H1 (cell line): ENCODE data around the gene FGF1. TPM values are rescaled to one million over a fixed set of nuclear protein-coding genes. Genes with fewer than 3 reads are reported as not detected.

Source experiments
- CTCF ChIA-PET: fragments of 300-600 bp; sonication (Branson Sonifier 250); formaldehyde crosslinking; loops from one replicate; lab custom pipeline; 2021; ENCODE audit not compliant: partially characterized antibody; lab: Charles Lee
- POLR2A ChIA-PET: fragments of 300-600 bp; sonication (Branson Sonifier 250); formaldehyde crosslinking; loops from one replicate; lab custom pipeline; 2021; ENCODE audit warnings: inconsistent platforms; ENCODE audit not compliant: partially characterized antibody; lab: Charles Lee
- DNase-seq, 2 experiments: peaks; one replicate each; pipeline versions ENCODE4 v3.0.0 to v3.0.0-alpha.2; 2010 to 2022; ENCODE audit warnings: low spot score in 2 of 2, low read depth in 1 of 2, mixed read lengths in 1 of 2
- FAIRE-seq: peaks from 2 replicates; lab custom pipeline; 2011; peaks lifted over from hg19 to GRCh38; lab: Jason Lieb, UNC
- H2AFZ ChIP-seq: 2 replicates; pipeline ENCODE4 v1.8.1; 2012; ENCODE audit warnings: low read length, inconsistent platforms
- H2AK5ac ChIP-seq: 2 replicates; pipeline ENCODE4 v1.6.1; 2013; ENCODE audit warnings: low read depth, low read length
- H2BK120ac ChIP-seq: replicated peaks from 2 replicates; pipeline ENCODE3; 2013; ENCODE audit warnings: low read depth, low read length, inconsistent platforms
- H2BK12ac ChIP-seq: 2 replicates; pipeline ENCODE4 v1.6.1; 2013; ENCODE audit warnings: low read depth, low read length
- H2BK15ac ChIP-seq: 2 replicates; pipeline ENCODE4 v1.6.1; 2013; ENCODE audit warnings: low read length
- H2BK20ac ChIP-seq: 2 replicates; pipeline ENCODE4 v1.6.1; 2013; ENCODE audit warnings: low read length
- H2BK5ac ChIP-seq: 2 replicates; pipeline ENCODE4 v1.6.1; 2013; ENCODE audit warnings: low read depth, low read length
- H3K14ac ChIP-seq: 2 replicates; pipeline ENCODE4 v1.6.1; 2013; ENCODE audit warnings: inconsistent platforms; ENCODE audit not compliant: insufficient read length
- H3K18ac ChIP-seq: 2 replicates; pipeline ENCODE4 v1.6.1; 2013; ENCODE audit warnings: low read length; ENCODE audit errors: extremely low read depth
- H3K23ac ChIP-seq: 2 replicates; pipeline ENCODE4 v1.6.1; 2013; ENCODE audit warnings: inconsistent platforms; ENCODE audit not compliant: insufficient read length
- H3K23me2 ChIP-seq: 2 replicates; pipeline ENCODE4 v1.6.1; 2013; ENCODE audit warnings: low read depth, low read length
- H3K27ac ChIP-seq: 2 replicates; pipeline ENCODE4 v1.6.1; 2011; ENCODE audit warnings: low read depth, low read length, inconsistent platforms
- H3K27me3 ChIP-seq, 4 experiments: replicated peaks in 1 of 4; 1 replicate in 1 of 4; 2 replicates in 3 of 4; pipeline versions ENCODE4 v1.6.1 to v1.8.1; 2011 to 2013; ENCODE audit warnings: low read length in 3 of 4, mild to moderate bottlenecking in 3 of 4, inconsistent platforms in 2 of 4, mixed read lengths in 2 of 4, moderate library complexity in 1 of 4; ENCODE audit not compliant: control insufficient read depth in 3 of 4, insufficient read depth in 3 of 4; ENCODE audit errors: extremely low read depth in 1 of 4
- H3K36me3 ChIP-seq, 4 experiments: 2 replicates each; pipeline versions ENCODE4 v1.6.1 to v1.8.1; 2011 to 2013; ENCODE audit warnings: mild to moderate bottlenecking in 4 of 4, low read length in 3 of 4, moderate library complexity in 2 of 4, control low read depth in 1 of 4, inconsistent platforms in 1 of 4; ENCODE audit not compliant: insufficient read depth in 4 of 4, control insufficient read depth in 2 of 4
- H3K4ac ChIP-seq: replicated peaks from 2 replicates; pipeline ENCODE3; 2013; ENCODE audit warnings: low read length, low read depth, mixed read lengths, inconsistent platforms; ENCODE audit not compliant: insufficient read length
- H3K4me1 ChIP-seq, 4 experiments: replicated peaks in 1 of 4; 1 replicate in 1 of 4; 2 replicates in 3 of 4; pipeline versions ENCODE4 v1.6.1 to v1.8.1; 2011 to 2013; ENCODE audit warnings: low read length in 3 of 4, inconsistent platforms in 2 of 4, mixed read lengths in 1 of 4; ENCODE audit not compliant: insufficient read depth in 4 of 4, control insufficient read depth in 3 of 4
- H3K4me2 ChIP-seq, 2 experiments: 2 replicates each; pipeline versions ENCODE4 v1.6.1 to v1.8.1; 2011 to 2013; ENCODE audit warnings: low read depth in 2 of 2, low read length in 2 of 2, control low read depth in 1 of 2, inconsistent platforms in 1 of 2, mild to moderate bottlenecking in 1 of 2; ENCODE audit not compliant: insufficient read depth in 1 of 2
- H3K4me3 ChIP-seq, 4 experiments: fragments of 200-600, 300-600 bp in 1 of 4; sonication (generic), shearing (Covaris generic), sonication (Bioruptor Twin) in 1 of 4; 2 replicates each; pipeline versions ENCODE4 v1.5.1 to v1.8.1; 2011 to 2016; ENCODE audit warnings: low read length in 4 of 4, low read depth in 3 of 4, control low read depth in 2 of 4, inconsistent platforms in 2 of 4, mild to moderate bottlenecking in 2 of 4, mixed read lengths in 1 of 4, moderate library complexity in 1 of 4; ENCODE audit not compliant: insufficient read depth in 2 of 4; ENCODE audit errors: extremely low read depth in 1 of 4
- H3K56ac ChIP-seq: replicated peaks from 2 replicates; pipeline ENCODE3; 2013; ENCODE audit warnings: low read depth, mild to moderate bottlenecking, mixed read lengths, low read length, inconsistent platforms; ENCODE audit not compliant: insufficient read length
- H3K79me1 ChIP-seq: 2 replicates; pipeline ENCODE4 v1.6.1; 2013; ENCODE audit warnings: low read depth, low read length, control low read depth
- H3K79me2 ChIP-seq, 2 experiments: 2 replicates each; pipeline versions ENCODE4 v1.6.1 to v1.8.1; 2012 to 2013; ENCODE audit warnings: low read length in 2 of 2, mild to moderate bottlenecking in 2 of 2, inconsistent platforms in 1 of 2; ENCODE audit not compliant: insufficient read depth in 2 of 2, control insufficient read depth in 1 of 2
- H3K9ac ChIP-seq, 4 experiments: replicated peaks in 1 of 4; 1 replicate in 1 of 4; 2 replicates in 3 of 4; pipeline versions ENCODE4 v1.6.1 to v1.8.1; 2011 to 2013; ENCODE audit warnings: low read depth in 3 of 4, low read length in 3 of 4, control low read depth in 2 of 4, mild to moderate bottlenecking in 2 of 4, moderate library complexity in 2 of 4, inconsistent platforms in 1 of 4; ENCODE audit errors: extremely low read depth in 1 of 4
- H3K9me3 ChIP-seq, 2 experiments: 2 replicates each; pipeline versions ENCODE4 v1.6.1 to v1.8.1; 2012 to 2013; ENCODE audit warnings: mild to moderate bottlenecking in 2 of 2, moderate library complexity in 2 of 2, control low read depth in 1 of 2, inconsistent platforms in 1 of 2, low read depth in 1 of 2, low read length in 1 of 2, mixed read lengths in 1 of 2; ENCODE audit not compliant: insufficient read depth in 2 of 2
- H4K20me1 ChIP-seq, 2 experiments: replicated peaks in 1 of 2; 2 replicates each; pipeline versions ENCODE3 to v1.8.1; 2011 to 2013; ENCODE audit warnings: inconsistent platforms in 2 of 2, low read length in 2 of 2, mild to moderate bottlenecking in 1 of 2; ENCODE audit not compliant: insufficient read depth in 2 of 2, control insufficient read depth in 1 of 2
- H4K5ac ChIP-seq: 2 replicates; pipeline ENCODE4 v1.6.1; 2013; ENCODE audit warnings: low read length, low read depth, mixed read lengths, inconsistent platforms; ENCODE audit not compliant: insufficient read length
- H4K8ac ChIP-seq: 2 replicates; pipeline ENCODE4 v1.8.0; 2013; ENCODE audit warnings: mild to moderate bottlenecking, moderate library complexity, low read length, inconsistent platforms; ENCODE audit not compliant: insufficient read depth; ENCODE audit errors: extremely low read depth
- H4K91ac ChIP-seq: replicated peaks from 2 replicates; pipeline ENCODE3; 2013; ENCODE audit warnings: low read length, mixed read lengths, inconsistent platforms; ENCODE audit not compliant: insufficient read length
- BACH1 ChIP-seq: IDR thresholded peaks from 2 replicates; pipeline ENCODE4 v1.6.1; 2012; ENCODE audit warnings: low read length, improper control_type of control experiment
- BCL11A ChIP-seq, 2 experiments: IDR thresholded peaks; one replicate each; pipeline ENCODE4 v1.6.1; 2011; ENCODE audit warnings: low read depth in 2 of 2, low read length in 2 of 2, mild to moderate bottlenecking in 2 of 2
- CEBPB ChIP-seq: IDR thresholded peaks from 2 replicates; pipeline ENCODE4 v1.6.1; 2012; ENCODE audit warnings: low read depth, low read length
- CREB1 ChIP-seq: IDR thresholded peaks from 2 replicates; pipeline ENCODE4 v1.6.1; 2012; ENCODE audit warnings: inconsistent platforms
- CTBP2 ChIP-seq: IDR thresholded peaks from 2 replicates; pipeline ENCODE4 v1.7.0; 2011; ENCODE audit warnings: borderline replicate concordance, mild to moderate bottlenecking, moderate library complexity, mixed read lengths, low read length; ENCODE audit not compliant: insufficient read depth, insufficient read length
- CTCF ChIP-seq, 3 experiments: IDR thresholded peaks; 1 replicate in 2 of 3; 2 replicates in 1 of 3; pipeline versions ENCODE4 v1.5.1 to v1.6.1; 2011; ENCODE audit warnings: low read length in 3 of 3, mild to moderate bottlenecking in 3 of 3, inconsistent platforms in 2 of 3, low read depth in 1 of 3, moderate library complexity in 1 of 3; ENCODE audit not compliant: insufficient read depth in 1 of 3; ENCODE audit errors: control extremely low read depth in 1 of 3
- GABPA ChIP-seq: IDR thresholded peaks from 2 replicates; pipeline ENCODE4 v1.6.1; 2011; ENCODE audit warnings: mild to moderate bottlenecking, low read length, moderate library complexity, borderline replicate concordance; ENCODE audit not compliant: insufficient read depth
- JUND ChIP-seq: IDR thresholded peaks from 2 replicates; pipeline ENCODE4 v1.6.1; 2011; ENCODE audit warnings: mild to moderate bottlenecking, improper control_type of control experiment, low read length
- KDM1A ChIP-seq: fragments of 200-600, 300-600 bp; sonication (generic); IDR thresholded peaks from 2 replicates; pipeline ENCODE4 v1.7.1; 2016; ENCODE audit warnings: mild to moderate bottlenecking, low read length, borderline replicate concordance
- KDM5A ChIP-seq: fragments of 200-600 bp; IDR thresholded peaks from 2 replicates; pipeline ENCODE4 v1.7.1; 2012; ENCODE audit warnings: mild to moderate bottlenecking, low read length, inconsistent platforms, mixed read lengths
- RNF2 ChIP-seq: fragments of 200-900, 300-1000 bp; sonication (generic); IDR thresholded peaks from 2 replicates; pipeline ENCODE4 v1.7.1; 2016; ENCODE audit warnings: borderline replicate concordance, low read depth, mild to moderate bottlenecking, antibody characterized with exemption, low read length; ENCODE audit not compliant: poor library complexity, severe bottlenecking; ENCODE audit errors: missing control alignments
- TEAD4 ChIP-seq: IDR thresholded peaks from 2 replicates; pipeline ENCODE4 v1.6.1; 2012; ENCODE audit warnings: low read depth, low read length, inconsistent platforms, mixed read lengths
- WGBS, 2 experiments: shearing (Covaris generic) in 1 of 2; methylation state at CpG; one replicate each; pipeline versions ENCODE4 v1.1.6 to v1.1.7; 2013 to 2015; ENCODE audit warnings: low lambda C conversion rate in 2 of 2, mixed read lengths in 2 of 2, inconsistent platforms in 1 of 2, low coverage in 1 of 2, missing lambda C conversion rate in 1 of 2; ENCODE audit not compliant: insufficient replicate concordance in 2 of 2, insufficient coverage in 1 of 2, insufficient read length in 1 of 2; ENCODE audit errors: extremely low coverage in 1 of 2, missing lambda C conversion rate in 1 of 2; 5-methylcytosine and 5-hydroxymethylcytosine counted together
- polyA plus RNA-seq, 7 experiments: library from polyadenylated mRNA; depleted of rRNA in 3 of 7; stranded (reverse) in 5 of 7; unstranded in 2 of 7; fragments of >200 nt in 5 of 7; fragments of 200-250 nt in 2 of 7; gene quantifications; 1 replicate in 5 of 7; 2 replicates in 1 of 7; 4 replicates in 1 of 7; pipeline versions ENCODE4 v1.2.1 to v1.2.3, GENCODE V29; 2011 to 2013; ENCODE audit warnings: missing spikeins in 2 of 7, mixed read lengths in 2 of 7
- total RNA-seq: library from RNA; stranded (reverse); fragmentation: NEBNext Ultra II Directional; extraction: Animal tissue kit (Norgen Biotek cat#: 25700); gene quantifications from 2 replicates; pipeline ENCODE4 v1.2.1, GENCODE V29; 2021

The FGF1 gene
- total and polyA plus RNA-seq, 2 of the 8 experiments (the other 6 are each of a cell fraction or from before 2014, with no cell fraction given), result 0.30 to 0.50 TPM

- no peak for FAIRE-seq
- 93% methylated on average over 6 of the region's 6 CpGs; no CpG with 5 or more reads in 1 of the 2 experiments for WGBS, 2 experiments
- POLR2A ChIA-PET, result no interaction called here
- TF ChIP-seq CTBP2 (no peak), CTCF (IDR thresholded peaks at IDR 0.05; ENCODE audit: control extremely low read depth in 1 of 3, insufficient read depth in 1 of 3, low read depth in 1 of 3, low read length in 3 of 3) (no peak), BCL11A (IDR thresholded peaks at IDR 0.05; ENCODE audit: low read depth in 2 of 2, low read length in 2 of 2) (no peak), KDM1A (no peak), RNF2 (no peak), KDM5A (no peak), JUND (no peak), CREB1 (no peak), GABPA (no peak), BACH1 (no peak), CEBPB (no peak), TEAD4 (no peak)
Measured at GRCh38 chr5:142663246-142663645, 22.6 kb downstream of the FGF1 start.

More at GRCh38 chr5:142663246-142663645, 22.6 kb downstream of the FGF1 start:
- no peaks in the 10 kb centered on the region for H3K9me3 ChIP-seq
- no peak overlapping the region for H3K4me3 ChIP-seq
- no peak overlapping the region for H2BK20ac ChIP-seq
- no peak overlapping the region for H3K27ac ChIP-seq
- H3K56ac ChIP-seq, result no peak overlapping the region
- no peak overlapping the region for H2BK12ac ChIP-seq
- H3K79me1 ChIP-seq, result no peaks in the 10 kb centered on the region
- H4K91ac ChIP-seq, result no peak overlapping the region
- H3K23me2 ChIP-seq, result no peaks in the 10 kb centered on the region; the same call in 1 of the 2 replicates
- H4K8ac ChIP-seq, result no peak overlapping the region
- H4K5ac ChIP-seq, result no peak overlapping the region
- H3K4ac ChIP-seq, result no peak overlapping the region
- H2BK120ac ChIP-seq, result no peak overlapping the region
- H3K9ac ChIP-seq, result no peak overlapping the region
- H3K4me2 ChIP-seq, result no peak overlapping the region
- no peaks in the 10 kb centered on the region for H3K36me3 ChIP-seq
- CTCF ChIA-PET, result interaction anchor here (0.8 to 17.4 kb wide), 6 partner anchors 9 to 52 kb away, joined by 3 to 605 read pairs (median 8); partner anchors contain the start of gene FGF1
- H3K27me3 ChIP-seq, result no peaks in the 10 kb centered on the region
- no peak overlapping the region for H2AK5ac ChIP-seq
- H3K4me1 ChIP-seq, result peaks cover 0 to 9% (median 0%) of the 10 kb centered on the region in 4 experiments; a peak in 2 of 7 replicates
- no peak overlapping the region for H3K14ac ChIP-seq
- no peaks in the 10 kb centered on the region for H4K20me1 ChIP-seq
- DNase-seq, result no peak
- no peaks in the 10 kb centered on the region for H3K79me2 ChIP-seq
- no peak overlapping the region for H2BK5ac ChIP-seq
- H2AFZ ChIP-seq, result no peak overlapping the region
- H3K23ac ChIP-seq, result no peak overlapping the region
- H3K18ac ChIP-seq, result no peak overlapping the region
- no peak overlapping the region for H2BK15ac ChIP-seq
